IPS-NIHi7 (cell line): Measurements from ENCODE around the gene RAB6B.

Source experiments
- DNase-seq: peaks from one replicate; pipeline ENCODE4 v3.0.0; 2012; ENCODE audit warnings: mixed read lengths; ENCODE audit errors: extremely low spot score

RAB6B gene

DNA sequence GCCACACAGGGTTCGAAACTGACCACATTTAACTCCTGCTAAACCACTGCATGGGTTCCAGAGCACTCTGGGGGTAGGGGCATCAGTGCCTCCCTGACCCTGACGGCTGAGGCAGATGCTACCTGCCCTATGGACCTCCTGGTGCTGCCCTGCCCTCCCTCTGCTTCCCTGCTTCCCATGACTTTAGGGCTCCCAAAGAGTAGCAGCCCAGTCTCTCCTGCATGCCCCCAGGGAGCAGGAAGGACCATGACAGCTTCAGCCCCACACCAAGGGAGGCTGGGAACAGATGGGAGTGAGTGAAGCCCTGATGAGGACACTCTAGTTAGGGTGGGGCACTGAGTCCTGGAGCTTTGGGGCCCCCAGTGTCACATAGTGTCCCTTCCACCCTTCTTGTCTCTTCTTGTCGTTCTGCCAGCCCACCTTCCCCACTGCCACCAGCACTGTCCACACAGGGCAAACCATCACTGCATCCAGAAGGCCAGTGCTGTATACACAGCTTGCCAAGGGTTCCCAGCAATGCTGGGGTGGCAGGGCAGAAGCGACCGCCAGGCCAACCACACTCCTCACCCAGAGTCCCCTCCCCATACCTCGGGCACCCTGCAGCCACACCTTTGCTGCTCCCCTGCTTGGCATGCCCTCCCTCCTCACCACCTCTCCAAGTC, 59.1 kb downstream of the RAB6B start:
- DNase-seq = no peak

DNA sequence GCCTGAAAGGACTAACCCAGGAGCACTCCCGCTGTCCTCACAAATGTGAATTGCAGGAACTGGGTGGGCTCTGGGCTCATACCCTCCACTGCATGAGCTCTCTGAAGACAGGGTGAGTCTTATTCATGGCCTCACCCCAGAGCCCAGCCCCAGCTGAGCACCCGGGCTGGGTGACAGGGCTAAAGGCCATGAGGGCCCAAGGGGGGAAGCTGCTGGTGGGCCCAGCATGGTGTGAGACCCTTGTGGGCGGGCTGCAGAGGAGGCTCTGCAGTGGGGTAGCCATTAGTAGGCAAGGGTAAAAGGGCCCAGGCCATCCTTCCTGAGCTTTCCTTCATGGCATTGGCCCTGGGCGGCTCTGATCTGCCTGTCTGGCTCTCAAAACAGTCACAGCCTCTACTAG, 59.7 kb downstream of the RAB6B start:
- DNase-seq = no peak

DNA sequence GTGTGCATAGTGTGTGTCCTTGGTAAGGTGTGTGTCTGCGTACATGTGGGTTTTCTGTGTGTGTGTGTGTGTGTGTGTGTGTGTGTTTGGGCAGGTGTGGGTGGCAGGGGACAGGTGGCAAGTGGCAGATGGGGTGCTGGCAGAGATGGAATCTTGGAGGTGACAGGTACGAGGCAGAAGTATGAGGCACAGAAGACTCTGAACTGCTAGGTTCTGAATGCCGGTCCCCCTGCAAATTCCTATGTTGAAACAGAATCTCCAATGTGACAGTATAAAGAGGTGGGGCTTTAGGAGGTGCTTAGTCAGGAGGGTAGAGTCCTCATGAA, 60.3 kb downstream of the RAB6B start:
- DNase-seq = no peak

DNA sequence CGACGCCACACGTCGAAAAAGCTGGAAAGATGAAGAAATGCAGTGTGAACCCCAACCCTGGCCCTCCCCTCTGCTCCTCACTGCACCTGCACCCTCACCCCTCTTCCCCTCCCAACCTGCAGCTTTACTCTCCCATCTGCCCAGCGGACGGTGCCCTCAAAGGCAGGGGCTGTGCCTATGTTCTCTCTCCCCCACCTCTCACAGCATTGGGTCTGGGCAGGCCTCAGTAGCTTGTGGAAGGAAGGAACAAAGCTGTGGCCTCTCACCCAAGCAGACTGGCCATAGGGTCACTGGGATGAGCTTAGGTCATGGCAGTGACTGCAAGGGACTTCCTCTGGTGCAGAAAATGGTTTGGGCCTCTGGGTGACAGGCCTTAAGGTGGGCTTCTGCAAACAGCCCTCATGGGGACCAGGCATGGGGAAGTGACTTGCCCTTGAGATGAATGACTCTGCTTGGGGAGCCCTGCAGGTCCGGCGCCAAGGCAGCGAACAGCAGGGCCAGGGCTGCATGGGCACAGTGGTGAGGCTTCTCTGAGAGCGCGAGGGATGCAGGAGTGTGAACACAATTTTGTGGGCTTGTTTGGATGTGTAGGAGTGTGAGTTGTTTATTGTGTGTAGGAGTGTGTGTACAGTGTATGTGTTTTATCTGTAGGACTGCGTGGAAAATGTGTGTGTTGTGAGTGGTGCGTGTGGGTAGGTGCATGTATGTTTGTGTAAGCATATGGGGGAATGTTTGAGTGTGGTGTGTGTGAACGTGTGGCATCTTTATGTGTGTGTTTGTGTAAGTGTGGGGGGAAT, 60.9 kb downstream of the RAB6B start:
- no peak for DNase-seq

DNA sequence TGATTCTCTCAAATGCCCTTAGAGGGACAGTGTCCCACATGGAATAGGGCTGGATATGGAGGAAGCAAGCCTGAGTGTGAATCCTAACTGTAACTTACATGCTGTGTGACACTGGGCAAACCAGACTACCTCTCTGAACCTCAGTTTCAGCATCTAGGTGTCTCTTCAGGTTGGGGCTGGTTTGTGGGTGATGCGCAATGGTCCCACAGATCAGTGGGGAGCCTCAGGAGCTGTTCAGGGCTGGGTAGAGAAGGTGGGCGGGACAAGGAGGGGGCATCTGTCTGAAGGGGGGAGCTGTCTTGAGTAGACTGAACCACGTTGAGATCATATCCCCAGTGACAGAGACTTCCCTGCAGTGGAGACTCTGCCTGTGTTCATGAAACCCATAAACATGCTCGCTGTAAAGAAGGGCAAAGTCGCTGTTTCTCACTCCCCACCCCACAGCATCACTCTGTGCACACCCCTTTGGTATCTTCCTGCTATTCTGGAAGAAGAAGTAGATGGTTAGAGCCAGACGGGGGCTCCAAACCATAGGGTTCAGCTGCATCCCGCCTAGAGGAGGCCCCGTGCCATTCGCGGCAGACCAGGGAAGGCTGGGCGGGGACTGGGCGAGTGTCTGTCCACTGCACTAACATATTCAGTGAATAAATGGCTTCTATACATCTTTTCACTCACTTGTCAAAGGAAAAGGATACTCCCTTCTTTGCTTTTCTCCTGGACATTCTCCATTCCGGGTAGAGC, 61.6 kb downstream of the RAB6B start:
- peak; percentile 34 for DNase-seq

DNA sequence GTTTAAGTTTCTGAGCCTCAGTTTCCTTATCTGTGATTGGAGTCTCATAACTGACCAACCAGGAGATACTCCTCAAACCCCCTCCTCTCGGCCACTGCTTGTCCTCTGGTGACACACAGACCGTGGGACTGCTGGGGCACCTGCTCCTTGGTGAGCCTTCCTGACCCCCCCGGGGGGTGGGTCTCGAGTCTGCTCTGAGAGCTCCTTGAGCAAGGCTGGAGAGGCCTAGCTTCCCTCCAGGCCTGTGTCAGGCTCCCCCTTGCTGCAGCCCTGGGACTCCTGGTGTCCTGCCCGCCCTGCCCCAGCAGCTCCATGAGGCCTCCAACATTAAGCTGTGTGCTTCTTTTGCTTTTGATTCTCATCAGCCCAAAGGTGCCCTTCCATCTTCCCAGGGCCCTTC, 62.4 kb downstream of the RAB6B start:
- no peak for DNase-seq

DNA sequence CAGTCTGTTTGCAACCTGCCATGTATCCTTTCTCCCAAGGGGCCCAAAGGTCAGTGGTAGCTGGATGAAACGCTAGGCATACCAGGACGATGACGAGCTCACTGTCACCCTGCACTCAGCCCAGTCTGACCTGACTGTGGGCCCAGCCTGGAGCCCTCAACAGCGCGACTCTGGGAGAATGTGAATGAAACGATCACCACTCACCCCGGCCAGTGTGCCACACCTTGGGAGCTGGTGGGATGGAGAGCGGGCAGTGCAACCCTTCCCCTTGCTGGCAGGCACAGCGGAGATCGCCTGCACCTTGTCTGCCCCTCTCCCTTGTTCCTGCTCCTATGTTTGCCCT, 62.9 kb downstream of the RAB6B start:
- DNase-seq = no peak

DNA sequence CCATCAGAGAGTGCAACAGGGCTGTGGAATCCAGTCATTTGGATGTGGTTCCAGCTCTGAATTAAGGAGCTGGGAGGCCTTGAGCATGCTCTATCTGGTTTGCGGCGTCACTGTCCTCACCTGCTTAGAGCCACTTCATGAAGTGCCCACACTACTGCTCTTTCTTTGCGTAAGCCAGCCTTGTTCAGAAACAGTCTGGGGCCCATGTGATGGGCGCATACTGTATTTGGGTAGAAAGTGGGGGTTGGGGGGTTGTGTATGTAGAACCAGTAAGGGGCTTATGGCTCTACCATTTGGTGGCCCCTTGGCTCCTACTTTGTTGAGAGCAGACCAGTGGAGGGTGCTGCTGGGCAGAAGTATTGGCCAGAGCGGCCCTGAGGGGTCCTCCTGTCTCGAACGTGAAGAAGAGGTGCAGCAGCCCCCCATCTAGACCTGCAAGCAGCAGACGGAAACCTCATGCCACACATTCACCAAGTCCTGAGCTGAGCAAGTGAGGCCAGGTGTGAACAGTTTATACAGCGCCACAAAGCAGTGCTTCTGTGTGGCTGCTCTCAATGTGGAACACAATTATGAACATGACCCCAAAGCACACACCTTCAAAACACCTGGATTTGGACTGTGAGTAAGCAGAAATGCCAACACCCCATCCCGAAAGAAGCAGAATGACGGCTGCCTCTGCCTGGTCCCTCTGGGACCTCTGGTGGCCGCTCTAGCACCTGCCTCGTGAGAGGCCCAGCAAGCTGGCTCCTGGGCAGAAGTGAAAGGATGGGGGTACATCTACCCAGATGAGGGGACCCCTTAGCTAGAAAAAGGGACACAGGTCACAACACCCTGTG, 63.5 kb downstream of the RAB6B start:
- peak; percentile 47 for DNase-seq

DNA sequence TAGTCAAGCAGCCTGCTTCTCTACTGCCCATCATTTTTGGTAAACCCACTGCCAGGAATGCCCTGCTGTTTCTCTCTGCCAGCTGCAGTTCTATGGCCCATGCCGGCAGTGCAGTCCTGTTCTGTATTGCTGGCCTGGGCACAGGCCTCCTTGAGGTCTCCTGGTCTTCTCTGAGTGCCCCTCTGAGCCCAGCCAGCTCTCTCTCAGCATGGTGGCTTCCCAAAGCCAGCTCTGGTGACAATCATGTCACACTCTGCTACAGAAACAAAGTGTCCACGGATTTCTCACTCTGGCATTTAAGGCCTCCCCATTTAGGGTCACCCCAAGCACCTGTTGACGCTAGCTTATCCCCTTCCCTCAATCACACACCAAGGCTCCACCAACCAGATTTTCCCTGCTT, 65.6 kb downstream of the RAB6B start:
- DNase-seq = no peak

DNA sequence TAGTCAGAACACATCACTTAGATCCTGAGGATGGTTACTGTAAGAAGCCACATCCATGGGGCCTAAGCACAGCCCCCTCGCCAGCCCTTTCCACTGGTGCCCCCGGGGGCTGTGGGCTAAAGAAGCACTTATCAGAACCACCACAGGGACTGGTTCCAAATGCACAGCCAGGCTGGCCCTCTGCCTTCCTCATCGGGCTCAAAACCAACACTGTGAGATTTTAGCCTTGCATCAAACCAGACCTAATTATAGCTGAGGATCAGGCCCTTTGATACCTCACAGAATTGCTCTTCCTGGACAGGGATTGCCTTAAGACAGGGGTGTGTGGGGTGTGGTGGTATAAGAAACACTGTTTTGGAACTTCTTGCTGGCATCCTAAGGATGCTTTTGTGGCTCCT, 66.4 kb downstream of the RAB6B start:
- no peak for DNase-seq

DNA sequence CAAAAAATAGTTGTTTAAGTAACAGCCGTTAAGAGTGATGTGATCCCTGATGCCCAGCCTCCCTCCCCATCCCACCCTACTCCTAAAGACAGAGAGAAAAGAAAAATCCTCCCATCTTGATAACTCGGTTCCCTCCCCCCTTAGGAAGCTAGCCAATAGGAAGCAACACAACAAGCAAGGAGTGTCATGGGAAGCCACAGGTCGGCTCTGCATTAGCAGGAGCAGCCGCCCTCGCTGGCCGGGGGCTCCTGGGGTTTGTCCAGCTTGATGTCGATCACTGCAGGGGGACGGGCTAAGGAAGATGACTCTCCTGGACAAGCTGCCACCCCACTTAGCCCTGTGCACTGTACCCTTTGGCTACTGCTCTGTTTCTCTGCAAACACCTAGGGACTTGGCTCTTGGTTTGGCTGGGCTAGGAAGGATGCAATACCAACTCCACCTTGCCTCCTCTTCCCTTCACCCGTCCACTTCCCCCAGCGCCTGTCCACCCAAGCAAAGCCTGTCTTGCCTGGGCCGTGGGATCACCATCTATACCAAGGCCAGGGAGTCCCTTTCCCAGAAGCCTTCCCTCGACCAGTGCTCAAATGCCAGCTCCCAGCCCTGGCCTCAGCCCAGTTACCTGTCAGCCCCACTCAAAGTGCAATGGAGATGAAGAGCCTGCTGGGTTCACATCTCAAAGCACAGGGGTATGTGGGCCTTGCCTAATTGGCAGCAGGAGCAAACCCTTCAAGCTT, 66.9 kb downstream of the RAB6B start:
- peak; percentile 71 for DNase-seq

DNA sequence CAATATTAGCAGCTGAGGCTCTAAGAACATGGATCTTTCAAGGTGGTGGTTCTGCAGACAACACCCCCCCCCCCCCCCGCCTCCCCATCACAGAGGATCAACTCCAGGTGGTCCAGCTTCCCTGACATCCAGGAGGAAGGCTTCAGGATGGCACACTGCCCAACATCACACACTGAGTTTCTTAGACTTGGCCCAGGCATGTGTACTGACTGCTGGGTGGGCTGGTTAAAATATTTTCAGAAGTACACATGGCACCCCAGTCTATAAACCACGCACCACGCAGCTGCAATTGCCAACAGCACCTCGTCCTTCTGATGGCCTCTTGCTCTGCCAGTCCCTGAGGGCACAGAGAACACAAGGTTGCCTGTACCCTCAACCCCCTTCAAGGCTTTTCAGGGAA, 68.0 kb downstream of the RAB6B start:
- no peak for DNase-seq

DNA sequence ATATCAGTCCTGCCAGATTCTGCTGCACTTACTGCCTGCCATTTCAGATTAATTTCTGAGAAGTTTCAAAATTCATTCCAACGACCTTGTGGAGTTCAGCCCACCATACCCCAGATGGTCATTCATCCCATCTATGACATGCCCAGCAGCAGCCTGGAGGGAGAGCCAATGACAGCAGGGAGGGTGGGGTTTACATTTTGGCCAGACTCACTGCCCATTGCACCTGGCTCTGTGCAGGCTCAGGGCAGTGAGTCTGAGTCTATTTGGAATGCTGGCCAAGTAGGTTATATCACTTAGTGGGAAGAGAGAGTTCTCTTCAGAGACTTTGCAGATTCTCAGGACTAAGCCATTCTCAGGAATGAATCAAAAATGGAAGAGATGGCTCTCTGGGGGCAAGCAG, 68.5 kb downstream of the RAB6B start:
- no peak for DNase-seq

DNA sequence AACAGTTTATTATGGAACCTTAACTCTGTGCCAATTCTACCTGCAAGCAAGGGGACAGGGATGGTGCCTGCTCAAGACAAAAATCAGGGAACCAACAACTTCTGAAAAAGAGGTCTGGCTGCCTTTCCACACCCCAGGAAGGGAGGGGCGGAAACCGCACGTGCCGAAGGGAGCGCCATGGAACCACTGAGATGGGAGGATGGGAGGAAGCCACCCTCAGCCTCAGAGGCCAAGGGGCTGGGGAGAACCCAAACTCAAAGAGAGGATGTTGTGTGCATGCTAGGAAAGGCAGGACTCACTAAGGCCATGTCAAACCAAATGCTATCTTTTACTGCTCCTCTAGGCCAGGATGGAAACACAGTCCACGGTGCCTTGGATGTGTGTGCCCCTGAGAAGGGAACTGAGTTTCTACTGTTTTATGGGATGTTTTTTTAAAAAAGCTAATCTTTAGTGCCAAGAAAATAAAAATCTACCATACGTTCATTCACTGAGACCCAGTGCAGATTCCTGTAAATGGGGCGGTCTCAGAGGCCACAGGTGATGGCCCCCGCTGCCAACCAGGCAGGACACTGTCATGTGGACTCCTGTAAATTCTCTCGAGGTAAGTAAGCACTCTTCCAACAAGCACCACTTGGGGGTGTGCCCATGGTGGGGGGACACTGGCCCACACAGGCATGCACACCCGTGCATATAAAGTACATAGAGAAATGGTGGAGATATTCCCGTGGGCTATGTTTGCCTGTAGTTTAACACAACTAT, 69.5 kb downstream of the RAB6B start:
- no peak for DNase-seq

DNA sequence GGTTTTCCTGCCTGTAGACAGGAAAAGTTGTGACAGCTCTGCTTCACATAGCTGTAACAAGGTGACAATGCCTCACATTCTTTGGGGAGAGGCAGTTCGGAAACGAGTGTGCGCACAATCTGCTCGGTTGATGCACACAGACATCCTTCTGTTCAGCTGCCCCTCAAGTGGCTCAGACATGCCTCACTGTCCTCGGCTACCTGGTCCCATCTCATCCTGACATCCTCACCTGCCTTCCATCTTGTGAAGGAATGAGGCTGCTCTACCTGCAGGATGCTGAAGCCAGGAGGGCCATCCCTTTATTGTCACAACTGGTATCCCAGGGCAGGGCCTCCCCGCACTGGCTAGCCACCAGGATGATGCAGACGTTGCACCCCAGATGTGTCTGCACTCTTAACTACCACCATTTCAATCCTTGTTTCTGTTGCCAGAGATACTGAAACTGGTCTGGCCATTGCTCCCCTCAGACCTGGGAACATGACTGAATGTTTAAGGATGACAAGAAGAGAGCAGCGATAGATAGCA, 70.7 kb downstream of the RAB6B start:
- DNase-seq = no peak

DNA sequence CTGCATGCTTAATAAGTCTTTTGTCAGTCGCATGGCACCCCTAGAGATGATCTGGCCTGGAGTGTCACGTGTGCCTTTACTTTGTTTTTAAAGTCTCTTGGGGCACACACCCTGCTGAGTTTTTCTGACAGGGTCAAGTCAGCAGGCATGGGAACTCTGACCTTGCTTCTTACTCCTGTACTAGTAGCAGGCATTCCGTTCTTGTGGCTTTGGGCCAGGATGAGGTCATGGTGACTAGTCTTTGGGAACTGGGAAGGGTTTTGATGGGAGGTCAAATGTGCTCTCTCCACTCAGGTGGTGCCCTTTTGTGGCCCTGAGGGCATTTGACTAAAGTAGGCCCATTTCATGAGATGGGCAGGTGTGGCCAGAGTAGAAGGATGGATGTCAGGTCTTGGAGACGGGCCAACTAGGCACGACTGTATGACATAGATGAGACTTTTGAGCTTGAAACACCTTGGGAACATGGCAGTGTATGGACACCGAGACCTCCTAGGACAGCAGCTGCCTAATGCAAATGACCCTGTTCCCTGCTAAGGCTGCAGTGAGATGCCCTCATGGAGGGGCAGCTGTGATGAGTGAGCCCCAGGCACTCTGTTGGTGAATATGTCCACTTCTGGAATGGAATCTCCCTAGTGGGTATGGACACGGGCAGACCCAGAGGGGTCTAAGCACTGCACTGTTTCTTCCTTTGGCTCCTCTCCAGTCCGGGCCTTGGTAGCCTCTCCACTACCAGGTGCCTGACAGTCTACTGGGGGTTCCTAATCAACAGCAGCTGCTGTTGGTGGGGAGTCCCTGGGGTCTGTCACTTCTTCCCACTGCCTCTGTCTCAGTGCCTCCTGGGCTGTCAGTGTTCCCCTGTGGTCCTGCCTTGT, 73.7 kb downstream of the RAB6B start:
- peak; percentile 77 for DNase-seq

DNA sequence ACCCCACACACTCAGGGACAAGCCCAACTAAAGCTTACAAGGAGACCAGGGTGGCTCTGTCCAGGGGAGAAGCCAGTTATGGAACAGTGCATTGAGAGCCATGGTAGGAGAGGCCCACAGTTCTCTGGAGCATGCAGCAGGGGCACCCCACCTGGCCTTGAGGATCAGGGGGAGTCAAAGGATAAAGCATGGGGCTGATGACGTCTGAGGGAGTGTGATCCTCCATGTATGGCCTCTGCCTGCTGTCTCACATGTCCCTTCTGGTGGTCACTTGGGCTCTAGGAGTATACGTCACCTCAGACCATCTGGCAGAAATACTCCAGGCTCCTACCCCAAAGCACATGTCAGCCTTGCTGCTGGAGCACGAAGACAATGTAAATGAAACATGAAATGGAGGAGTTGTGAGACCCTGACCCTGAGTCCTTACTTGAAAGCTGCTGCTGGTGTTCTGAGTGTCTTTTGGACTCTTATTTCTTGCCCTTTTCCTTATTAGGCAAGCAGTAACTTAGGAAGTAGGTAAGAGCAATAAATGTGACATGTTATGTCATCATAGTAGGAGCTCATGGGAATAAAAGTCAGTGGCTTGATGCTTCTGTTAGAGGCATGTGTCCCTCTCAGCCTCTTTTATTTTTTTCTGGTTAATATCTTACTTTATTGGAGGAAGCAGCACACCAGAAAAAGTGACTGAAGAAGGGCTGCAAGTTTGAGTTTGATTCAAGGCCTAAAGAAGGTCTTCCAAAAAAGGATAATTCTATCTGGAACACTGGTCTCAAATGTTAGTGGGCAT, 74.6 kb downstream of the RAB6B start:
- no peak for DNase-seq

DNA sequence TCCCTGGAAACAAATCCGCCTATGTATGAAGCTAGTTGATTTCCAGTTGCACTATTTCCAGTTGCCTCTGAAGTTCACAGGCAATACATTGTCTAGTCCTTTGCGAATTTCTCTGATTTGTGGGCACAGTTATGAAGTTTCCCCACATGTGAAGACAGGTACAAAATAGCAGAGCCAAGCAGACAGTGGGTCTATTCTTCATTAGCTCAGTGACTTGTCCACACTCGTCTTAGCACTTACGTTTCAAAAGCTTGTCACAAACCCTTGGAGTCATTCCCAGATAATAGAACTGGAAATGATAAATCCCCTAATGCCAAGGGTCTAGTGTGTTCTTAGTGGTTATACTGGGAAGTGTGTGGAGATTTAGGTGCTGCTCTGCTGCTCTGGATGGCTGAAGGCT, 75.6 kb downstream of the RAB6B start:
- no peak for DNase-seq

DNA sequence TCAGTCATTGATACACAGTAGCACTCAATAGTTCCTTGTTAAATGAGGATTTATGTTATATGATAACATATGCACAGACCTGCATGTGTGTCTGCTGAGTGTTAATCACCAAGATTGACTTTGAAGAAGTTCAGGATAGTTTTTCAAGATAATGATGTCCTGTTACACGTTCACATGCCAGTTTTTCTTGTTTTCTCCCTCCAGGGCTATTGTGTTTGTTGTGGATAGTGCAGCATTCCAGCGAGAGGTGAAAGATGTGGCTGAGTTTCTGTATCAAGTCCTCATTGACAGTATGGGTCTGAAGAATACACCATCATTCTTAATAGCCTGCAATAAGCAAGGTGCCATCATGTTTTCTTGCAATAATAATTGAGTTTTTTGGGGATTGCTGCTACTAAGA, 80.3 kb downstream of the RAB6B start:
- no peak for DNase-seq
